8988T (cell line): ENCODE measurements around the gene ZNF471.

ENCODE experiments used
- DNase-seq: peaks from one replicate; pipeline ENCODE4 v3.0.0; 2011

Gene ZNF471

DNA sequence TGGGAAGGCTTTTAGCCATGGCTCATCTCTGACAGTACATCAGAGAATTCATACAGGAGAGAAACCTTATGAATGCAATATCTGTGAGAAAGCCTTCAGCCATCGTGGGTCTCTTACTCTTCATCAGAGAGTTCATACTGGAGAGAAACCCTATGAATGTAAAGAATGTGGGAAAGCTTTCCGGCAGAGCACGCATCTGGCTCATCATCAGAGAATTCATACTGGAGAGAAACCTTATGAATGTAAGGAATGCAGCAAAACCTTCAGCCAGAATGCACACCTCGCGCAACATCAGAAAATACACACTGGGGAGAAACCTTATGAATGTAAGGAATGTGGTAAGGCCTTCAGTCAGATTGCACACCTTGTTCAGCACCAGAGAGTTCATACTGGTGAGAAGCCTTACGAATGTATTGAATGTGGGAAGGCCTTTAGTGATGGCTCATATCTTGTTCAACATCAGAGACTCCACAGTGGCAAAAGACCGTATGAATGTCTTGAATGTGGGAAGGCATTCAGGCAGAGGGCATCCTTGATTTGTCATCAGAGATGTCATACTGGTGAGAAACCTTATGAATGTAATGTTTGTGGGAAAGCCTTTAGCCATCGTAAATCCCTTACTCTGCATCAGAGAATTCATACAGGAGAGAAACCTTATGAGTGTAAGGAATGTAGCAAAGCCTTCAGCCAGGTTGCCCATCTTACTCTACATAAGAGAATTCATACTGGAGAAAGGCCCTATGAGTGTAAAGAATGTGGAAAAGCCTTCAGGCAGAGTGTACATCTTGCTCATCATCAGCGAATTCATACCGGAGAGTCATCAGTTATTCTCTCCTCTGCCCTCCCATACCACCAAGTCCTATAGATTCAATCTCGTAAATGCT, 70.3 kb downstream of the ZNF471 start:
- DNase-seq, result no peak
